A673 (cell line): ENCODE measurements around the gene KIF5C. TPM values are rescaled to one million over a fixed set of nuclear protein-coding genes. Genes with fewer than 3 reads are reported as not detected.

Source experiments
- BruUV-seq: library from RNA; stranded (reverse); fragments of 400-500 nt; replicated peaks from 2 replicates; lab custom pipeline; 2021; lab: Mats Ljungman, UMichigan
- CTCF ChIA-PET: fragments of 300-600 bp; sonication (Branson Sonifier 250); formaldehyde crosslinking; loops from one replicate; lab custom pipeline; 2022; ENCODE audit warnings: antibody characterized with exemption; lab: Charles Lee
- POLR2A ChIA-PET: fragments of 300-600 bp; sonication (Branson Sonifier 250); formaldehyde crosslinking; loops from one replicate; lab custom pipeline; 2022; ENCODE audit warnings: antibody characterized with exemption; ENCODE audit not compliant: low non-redundant PET; lab: Charles Lee
- DNase-seq: peaks from one replicate; pipeline ENCODE4 v3.0.0-alpha.2; 2015; ENCODE audit warnings: low spot score
- H3K27ac ChIP-seq: fragments of 200-600 bp; sonication (generic); 2 replicates; pipeline ENCODE4 v1.5.1; 2016; ENCODE audit warnings: mixed run types, low read depth, mild to moderate bottlenecking, mixed read lengths, antibody characterized with exemption, low read length; ENCODE audit not compliant: poor library complexity, severe bottlenecking
- H3K27me3 ChIP-seq: fragments of 200-600 bp; sonication (generic); replicated peaks from 2 replicates; pipeline ENCODE4 v1.6.1; 2017; ENCODE audit warnings: mixed run types, low read depth, mild to moderate bottlenecking, mixed read lengths, antibody characterized with exemption, low read length; ENCODE audit not compliant: insufficient read depth, poor library complexity
- H3K36me3 ChIP-seq: fragments of 200-600 bp; sonication (generic); 2 replicates; pipeline ENCODE4 v1.6.1; 2016; ENCODE audit warnings: mixed run types, mild to moderate bottlenecking, mixed read lengths, antibody characterized with exemption, low read length; ENCODE audit not compliant: insufficient read depth, poor library complexity, severe bottlenecking
- H3K4me1 ChIP-seq: fragments of 200-600 bp; sonication (generic); 2 replicates; pipeline ENCODE4 v1.6.1; 2017; ENCODE audit warnings: mixed run types, mild to moderate bottlenecking, mixed read lengths, antibody characterized with exemption, low read length; ENCODE audit not compliant: insufficient read depth, poor library complexity, severe bottlenecking
- H3K4me3 ChIP-seq: fragments of 200-600 bp; sonication (generic); 2 replicates; pipeline ENCODE4 v1.5.1; 2016; ENCODE audit warnings: low read depth, mixed run types, mild to moderate bottlenecking, mixed read lengths, low read length; ENCODE audit not compliant: poor library complexity, severe bottlenecking
- H3K9me3 ChIP-seq: fragments of 200-600 bp; sonication (generic); 2 replicates; pipeline ENCODE4 v1.6.1; 2016; ENCODE audit warnings: mixed run types, low read depth, mild to moderate bottlenecking, mixed read lengths, antibody characterized with exemption, low read length; ENCODE audit not compliant: poor library complexity, severe bottlenecking
- EZH2 ChIP-seq: fragments of 200-600 bp; sonication (generic); IDR thresholded peaks from 2 replicates; pipeline ENCODE4 v1.6.1; 2017; ENCODE audit warnings: borderline replicate concordance, low read depth, mild to moderate bottlenecking, mixed read lengths, antibody characterized with exemption, low read length; ENCODE audit not compliant: poor library complexity, severe bottlenecking
- intact Hi-C: fragments of 100-400 bp; cut with micrococcal nuclease; formaldehyde crosslinking; loops from one replicate; pipeline ENCODE4 v1.10.0; 2022; ENCODE audit not compliant: unreplicated experiment
- total RNA-seq: library from RNA; stranded (reverse); gene quantifications from 2 replicates; pipeline ENCODE4 v1.2.3, GENCODE V29; 2021
- TF ChIP-seq, protein P1 (sequence below): fragments of 300-800, 200-600 bp; sonication (generic); conservative IDR thresholded peaks from 2 replicates; pipeline ENCODE4 v1.5.1; 2017; ENCODE audit warnings: low read depth, mild to moderate bottlenecking, antibody characterized with exemption, low read length, moderate library complexity, mixed read lengths

Gene KIF5C
- total RNA-seq, 1 experiment from 2014 or later = 0.58 TPM

DNA sequence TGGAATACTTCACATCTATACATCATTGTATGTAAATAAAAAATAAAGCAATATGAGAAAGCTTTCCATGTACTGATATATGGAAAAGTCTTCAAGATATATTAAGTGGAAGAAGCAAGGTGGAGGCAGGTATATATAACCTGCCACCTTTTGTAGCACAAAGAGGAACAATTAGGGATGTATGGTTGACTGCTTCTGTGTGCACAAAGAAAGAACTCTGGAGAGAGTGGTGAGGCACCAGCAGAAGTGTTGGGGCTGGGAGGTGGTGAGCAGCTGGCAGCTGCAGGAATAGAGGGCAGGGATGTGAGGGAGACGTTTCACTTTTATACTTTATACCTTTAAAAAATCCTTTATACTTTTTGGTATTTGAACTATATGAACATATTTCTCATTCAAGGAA is 26.1 kb downstream of the KIF5C start:
- BruUV-seq = no TSS peak

DNA sequence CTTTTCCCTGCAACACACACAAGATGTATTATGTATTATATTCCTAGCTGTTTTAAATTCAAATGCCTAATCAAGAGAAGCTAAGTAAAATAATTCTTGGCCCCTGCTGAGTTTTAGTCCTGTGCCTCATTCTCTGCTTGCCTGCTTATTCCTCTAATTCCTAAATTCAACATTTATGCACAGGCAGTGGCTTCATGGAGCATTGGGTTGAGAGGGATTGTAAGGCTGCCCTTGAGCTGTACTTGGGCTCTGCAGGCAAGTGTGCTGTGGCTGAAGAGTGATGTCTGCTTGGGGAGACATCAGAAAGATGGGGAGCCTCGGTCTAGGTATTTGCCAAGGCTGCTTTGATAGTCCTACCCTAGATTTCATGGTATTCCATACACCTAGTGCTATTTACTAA is 27.8 kb downstream of the KIF5C start:
- ChIA-PET POLR2A (no interaction called here), CTCF (no interaction called here)
- intact Hi-C loops = no loop called here

More for the DNA sequence above, 26.1 kb downstream of the KIF5C start:
- Histone ChIP-seq H3K4me1 (no peaks in the 10 kb centered on the region), H3K9me3 (no peaks in the 10 kb centered on the region), H3K27me3 (no peaks in the 10 kb centered on the region), H3K36me3 (no peaks in the 10 kb centered on the region), H3K4me3 (no peak overlapping the region), H3K27ac (no peak overlapping the region)
- CTCF ChIA-PET = no interaction called here
- POLR2A ChIA-PET = no interaction called here
- DNase-seq = no peak
- TF ChIP-seq EZH2 = no peak
- TF ChIP-seq, protein P1, sequence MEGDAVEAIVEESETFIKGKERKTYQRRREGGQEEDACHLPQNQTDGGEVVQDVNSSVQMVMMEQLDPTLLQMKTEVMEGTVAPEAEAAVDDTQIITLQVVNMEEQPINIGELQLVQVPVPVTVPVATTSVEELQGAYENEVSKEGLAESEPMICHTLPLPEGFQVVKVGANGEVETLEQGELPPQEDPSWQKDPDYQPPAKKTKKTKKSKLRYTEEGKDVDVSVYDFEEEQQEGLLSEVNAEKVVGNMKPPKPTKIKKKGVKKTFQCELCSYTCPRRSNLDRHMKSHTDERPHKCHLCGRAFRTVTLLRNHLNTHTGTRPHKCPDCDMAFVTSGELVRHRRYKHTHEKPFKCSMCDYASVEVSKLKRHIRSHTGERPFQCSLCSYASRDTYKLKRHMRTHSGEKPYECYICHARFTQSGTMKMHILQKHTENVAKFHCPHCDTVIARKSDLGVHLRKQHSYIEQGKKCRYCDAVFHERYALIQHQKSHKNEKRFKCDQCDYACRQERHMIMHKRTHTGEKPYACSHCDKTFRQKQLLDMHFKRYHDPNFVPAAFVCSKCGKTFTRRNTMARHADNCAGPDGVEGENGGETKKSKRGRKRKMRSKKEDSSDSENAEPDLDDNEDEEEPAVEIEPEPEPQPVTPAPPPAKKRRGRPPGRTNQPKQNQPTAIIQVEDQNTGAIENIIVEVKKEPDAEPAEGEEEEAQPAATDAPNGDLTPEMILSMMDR = no peak
- intact Hi-C loops = no loop called here

DNA sequence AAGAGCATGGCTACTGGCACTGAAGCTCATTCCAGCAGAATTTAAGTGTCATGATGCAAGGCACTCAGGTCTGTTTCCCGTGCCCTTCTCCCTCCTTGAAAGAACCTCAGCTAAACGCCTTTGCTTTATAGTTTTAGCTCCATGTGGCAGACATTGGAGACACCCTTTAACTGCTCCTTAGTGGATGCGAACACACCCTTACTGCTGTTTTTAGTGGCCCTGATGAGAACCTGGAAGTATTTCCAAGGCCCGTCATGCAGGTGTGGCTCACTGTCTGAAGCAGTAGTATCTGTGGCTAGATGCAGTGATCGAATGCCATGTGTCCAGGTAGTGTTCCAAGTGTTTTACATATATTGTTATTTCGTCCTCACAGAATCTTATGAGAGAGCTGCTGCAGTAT is 28.3 kb downstream of the KIF5C start:
- CTCF ChIA-PET = no interaction called here
- no peak for DNase-seq
- POLR2A ChIA-PET = no interaction called here
- H3K4me1 ChIP-seq = no peaks in the 10 kb centered on the region
- TF ChIP-seq, protein P1 = no peak
- no peak for TF ChIP-seq EZH2
- no TSS peak for BruUV-seq
- no peaks in the 10 kb centered on the region for H3K27me3 ChIP-seq
- no peaks in the 10 kb centered on the region for H3K36me3 ChIP-seq
- no peak overlapping the region for H3K27ac ChIP-seq
- H3K9me3 ChIP-seq = no peaks in the 10 kb centered on the region
- intact Hi-C loops = no loop called here
- H3K4me3 ChIP-seq = no peak overlapping the region

More for the DNA sequence above, 27.8 kb downstream of the KIF5C start:
- Histone ChIP-seq H3K9me3 (no peaks in the 10 kb centered on the region), H3K4me3 (no peak overlapping the region), H3K36me3 (no peaks in the 10 kb centered on the region), H3K27ac (no peak overlapping the region), H3K4me1 (no peaks in the 10 kb centered on the region), H3K27me3 (no peaks in the 10 kb centered on the region)
- no TSS peak for BruUV-seq
- no peak for DNase-seq
- no peak for TF ChIP-seq EZH2
- TF ChIP-seq, protein P1 = no peak
